A204.1 (cell line): Measurements from ENCODE around the gene LCLAT1.

ENCODE experiments used
- FAIRE-seq: peaks from 2 replicates; lab custom pipeline; 2012; peaks lifted over from hg19 to GRCh38; lab: Jason Lieb, UNC

LCLAT1 gene

DNA sequence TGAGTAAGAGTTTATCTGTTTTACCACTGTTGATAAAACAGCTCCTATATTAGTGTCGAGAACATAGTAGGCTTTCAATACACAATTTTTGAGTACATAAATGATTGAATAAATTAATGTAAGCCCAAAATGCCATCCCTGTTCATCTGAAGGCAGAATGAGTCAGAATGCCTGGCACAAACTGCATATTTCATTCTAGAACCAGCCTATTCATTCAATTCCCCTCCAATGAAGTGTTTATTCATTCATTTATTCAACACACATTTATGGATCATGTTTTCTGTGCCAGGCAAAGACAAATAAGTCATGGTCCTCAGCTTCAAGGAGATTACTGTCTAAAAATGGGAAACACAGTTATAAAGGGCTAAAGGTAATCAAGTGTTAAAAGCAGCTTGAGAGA is 22.8 kb upstream of the LCLAT1 start:
- FAIRE-seq: no peak

DNA sequence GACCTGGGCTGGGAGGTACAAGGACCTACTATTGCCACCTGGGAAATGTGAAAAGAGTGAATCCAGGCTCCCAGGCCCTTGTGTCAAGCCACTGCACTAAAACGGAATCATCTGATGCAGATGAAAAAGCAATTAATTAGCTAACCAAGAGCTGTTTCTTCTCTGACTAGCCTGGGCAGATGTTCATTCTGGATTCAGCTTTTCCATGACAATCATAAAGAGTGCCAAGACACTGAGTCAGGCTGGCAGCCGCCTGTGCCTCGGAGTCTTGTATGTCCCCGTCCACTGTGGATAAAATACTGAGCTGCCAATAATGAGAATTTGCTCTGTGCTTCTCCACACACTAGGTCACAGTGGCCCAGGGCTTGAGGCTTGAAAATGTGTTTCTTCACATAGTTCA is 21.7 kb upstream of the LCLAT1 start:
- FAIRE-seq: no peak

GRCh38 chr2:30427606-30428347 is 19.3 kb upstream of the LCLAT1 start:
- FAIRE-seq: no peak

DNA sequence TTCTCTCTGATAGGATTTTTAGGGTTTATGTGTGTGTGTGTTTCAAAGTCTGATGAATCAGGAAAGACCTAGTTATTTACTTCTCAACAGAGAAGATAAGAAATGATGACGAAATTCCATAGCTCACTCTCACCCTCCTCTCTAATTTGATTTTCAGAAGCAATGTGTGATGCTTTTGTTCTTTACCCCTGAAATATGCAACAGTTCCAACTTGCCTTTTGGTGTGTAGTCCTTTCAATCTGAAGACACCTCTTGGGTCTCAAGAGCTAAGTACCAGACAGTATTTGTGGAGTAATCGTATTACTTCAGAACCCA is 18.7 kb upstream of the LCLAT1 start:
- FAIRE-seq: no peak

DNA sequence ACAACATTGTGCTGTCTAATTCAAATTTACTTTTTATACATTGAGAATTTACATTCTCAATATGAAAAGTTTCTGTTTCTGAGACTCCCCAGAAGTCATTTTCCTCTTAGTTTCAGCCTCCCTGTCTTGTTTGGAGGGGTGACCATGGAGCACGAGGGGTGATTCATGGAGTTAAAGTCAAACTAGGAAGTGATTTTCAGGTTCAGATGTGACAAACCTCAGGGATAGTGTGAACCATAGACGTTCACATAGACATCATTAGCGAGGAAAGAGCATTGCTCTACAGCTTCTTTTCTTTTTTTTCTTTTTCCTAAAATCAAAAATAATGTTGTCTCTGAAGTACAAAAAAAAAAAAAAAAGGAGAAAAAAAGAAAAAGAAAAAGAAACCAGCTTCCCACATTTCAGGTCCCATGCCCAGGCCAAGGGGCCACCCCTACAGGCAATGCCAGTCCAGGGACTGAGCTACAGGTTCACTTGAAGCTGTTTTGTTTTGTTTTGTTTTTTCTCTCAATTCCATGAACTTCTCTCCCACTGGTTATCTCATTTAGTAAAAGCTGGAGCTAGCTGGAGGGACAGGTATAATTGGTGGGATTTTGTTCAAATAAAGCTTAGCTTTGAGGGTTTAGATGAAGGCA is 18.1 kb upstream of the LCLAT1 start:
- no peak for FAIRE-seq

DNA sequence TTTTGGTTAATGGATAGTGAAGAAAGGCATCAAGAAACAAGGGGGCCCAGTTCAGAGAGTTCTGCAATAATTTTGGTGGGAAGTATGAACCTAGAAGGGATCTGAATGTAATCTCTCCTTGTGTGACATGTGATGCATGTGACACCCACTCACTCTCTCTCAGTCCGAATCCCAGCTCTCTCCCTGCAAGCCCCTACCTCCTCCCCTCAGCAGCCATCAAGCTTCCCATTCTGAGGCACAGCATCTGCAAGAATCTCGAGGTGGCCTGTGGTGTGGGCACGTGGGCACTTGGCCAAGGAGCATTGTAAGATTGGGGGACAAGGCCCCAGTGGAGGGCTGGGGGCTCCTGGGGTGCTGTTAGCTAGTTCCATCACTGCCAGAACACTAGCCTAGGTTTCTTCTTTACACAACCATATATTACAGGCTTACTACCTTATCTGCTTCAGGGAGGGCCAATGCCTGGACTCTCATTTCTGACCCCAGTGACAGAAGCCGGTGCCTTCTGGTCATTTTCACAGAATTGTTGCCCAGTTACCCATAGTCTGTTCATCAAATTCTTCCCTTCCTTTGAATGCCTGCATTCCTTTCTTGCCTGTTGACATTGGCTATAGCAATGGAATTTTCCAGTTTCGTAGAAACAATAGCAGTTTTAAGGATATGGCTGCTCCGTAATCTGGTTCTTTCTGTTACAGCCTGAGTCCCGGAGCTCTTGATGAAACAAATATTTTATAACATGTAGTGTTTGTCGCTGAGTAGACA is 13.3 kb upstream of the LCLAT1 start:
- FAIRE-seq: no peak

DNA sequence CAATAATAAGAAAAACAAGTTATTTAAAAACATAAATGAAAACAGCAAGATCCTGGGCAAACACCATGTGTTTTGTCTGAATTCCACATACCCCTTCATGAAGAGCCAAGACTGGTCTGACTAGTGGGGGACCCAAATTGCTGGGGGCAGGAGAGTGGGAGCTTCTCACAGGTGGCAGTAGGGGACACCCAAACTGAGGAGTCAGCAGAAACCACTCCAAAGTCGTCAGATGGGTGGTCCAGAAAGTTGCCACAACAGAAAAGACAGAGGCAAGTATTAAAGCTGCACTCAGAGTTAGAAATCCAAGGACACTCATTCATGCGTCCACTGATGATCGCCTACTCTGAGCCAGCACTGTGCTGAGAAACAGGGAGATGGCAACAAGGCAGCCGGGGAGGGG is 12.3 kb upstream of the LCLAT1 start:
- no peak for FAIRE-seq

DNA sequence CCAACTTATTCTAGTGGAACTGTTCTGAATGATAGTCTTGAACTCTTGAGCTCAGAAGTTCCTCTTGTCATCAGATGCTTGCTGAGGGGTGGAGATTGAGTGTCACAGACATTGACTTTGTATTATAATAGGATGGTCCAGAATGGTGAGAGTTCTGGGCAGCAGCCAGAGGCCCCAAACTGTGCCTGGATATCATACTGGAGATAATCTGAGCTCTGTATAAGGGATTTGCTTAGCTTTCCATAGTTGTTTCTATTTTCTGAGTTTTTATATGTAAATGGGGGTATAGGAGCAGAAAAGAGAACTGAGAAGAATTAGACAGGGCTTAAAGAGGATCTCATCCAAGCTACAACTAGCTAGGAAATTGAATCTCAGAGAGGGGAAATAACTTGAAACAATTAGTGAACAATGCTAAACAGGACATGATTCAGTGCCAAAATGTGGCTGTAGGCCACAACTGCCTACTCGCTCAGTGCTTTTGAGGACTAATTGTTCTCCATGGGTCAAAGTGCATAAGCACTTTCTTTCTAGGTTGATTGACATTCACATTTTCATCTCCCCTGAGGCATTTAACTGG is 10.1 kb upstream of the LCLAT1 start:
- FAIRE-seq: no peak

DNA sequence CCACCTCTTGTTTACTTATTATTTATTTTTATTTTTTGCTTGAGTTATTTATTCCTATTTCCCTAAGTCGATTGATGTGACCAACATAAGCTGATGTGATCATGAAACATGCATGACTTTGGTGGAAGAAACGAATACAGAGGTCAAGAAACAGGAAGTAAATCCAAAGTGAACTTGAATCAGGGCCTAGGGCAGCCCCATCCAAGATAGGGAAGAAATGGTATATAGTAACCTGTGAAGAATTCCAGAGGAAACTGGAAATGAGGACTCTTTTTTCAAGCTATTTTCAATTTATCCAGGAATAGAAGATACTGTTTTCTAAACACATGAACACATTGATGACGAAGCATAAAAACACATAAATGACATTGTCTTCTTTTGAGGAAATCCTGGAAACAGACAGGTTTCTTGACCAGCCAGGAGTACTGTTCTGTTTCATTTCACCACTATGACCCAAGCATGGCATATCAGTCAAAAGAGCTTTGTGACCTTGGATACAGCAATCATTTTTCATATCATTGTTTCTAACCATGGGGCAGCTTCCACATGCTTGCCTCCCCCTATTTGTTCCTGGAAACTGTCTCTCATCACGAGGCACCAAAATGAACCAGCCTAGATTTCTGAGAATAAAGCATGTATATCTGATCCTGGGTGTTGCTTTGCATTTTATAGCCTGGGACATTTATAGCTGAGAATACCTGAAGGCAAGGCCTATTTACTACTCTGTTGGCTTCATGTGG is 9.1 kb upstream of the LCLAT1 start:
- FAIRE-seq: no peak

DNA sequence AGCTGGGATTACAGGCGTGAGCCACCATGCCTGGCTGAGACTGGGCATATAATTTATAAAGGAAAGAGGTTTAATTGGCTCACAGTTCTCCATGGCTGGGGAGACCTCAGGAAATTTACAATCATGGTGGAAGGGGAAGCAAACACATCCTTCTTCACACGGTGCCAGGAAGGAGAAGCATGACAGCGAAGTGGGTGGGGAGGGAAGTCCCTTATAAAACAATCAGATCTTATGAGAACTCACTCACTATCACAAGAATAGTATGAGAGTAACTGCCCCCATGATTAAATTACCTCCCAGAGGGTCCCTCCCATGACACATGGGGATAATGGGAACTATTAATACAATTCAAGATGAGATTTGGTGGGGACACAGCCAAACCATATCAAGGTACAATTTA is 7.8 kb upstream of the LCLAT1 start:
- FAIRE-seq: no peak

- no peak for FAIRE-seq
Observed at GRCh38 chr2:30439879-30440278, 7.2 kb upstream of the LCLAT1 start.

GRCh38 chr2:30441023-30441422 is 6.0 kb upstream of the LCLAT1 start:
- no peak for FAIRE-seq

- FAIRE-seq: no peak
Observed at GRCh38 chr2:30443081-30443480, 4.0 kb upstream of the LCLAT1 start.

DNA sequence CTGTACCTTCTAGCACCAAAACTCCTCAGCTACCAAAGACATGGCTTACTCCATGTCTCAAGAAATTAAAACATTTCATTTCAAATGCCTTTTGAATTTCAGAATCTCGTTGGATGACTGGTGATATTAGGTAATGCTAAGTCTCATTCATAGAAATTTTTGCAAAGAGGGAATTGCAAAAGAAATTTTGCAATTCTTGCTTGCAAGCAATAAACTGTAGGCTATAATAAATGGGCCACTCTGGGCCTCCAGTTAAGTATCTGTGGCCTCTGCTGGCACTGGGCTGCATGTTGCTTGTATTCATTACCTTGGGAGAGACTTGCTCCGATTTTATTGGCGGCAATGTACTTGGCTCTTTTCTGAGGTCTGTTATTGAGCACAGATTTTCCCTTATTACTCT is 2.8 kb upstream of the LCLAT1 start:
- no peak for FAIRE-seq

GRCh38 chr2:30445266-30445821 is 1.7 kb upstream of the LCLAT1 start:
- no peak for FAIRE-seq

GRCh38 chr2:30446602-30447148 is 371 bp upstream of the LCLAT1 start:
- no peak for FAIRE-seq

GRCh38 chr2:30448308-30448707 is 1.3 kb downstream of the LCLAT1 start:
- FAIRE-seq: no peak

- FAIRE-seq: no peak
Observed at GRCh38 chr2:30448866-30449265, 1.8 kb downstream of the LCLAT1 start.

DNA sequence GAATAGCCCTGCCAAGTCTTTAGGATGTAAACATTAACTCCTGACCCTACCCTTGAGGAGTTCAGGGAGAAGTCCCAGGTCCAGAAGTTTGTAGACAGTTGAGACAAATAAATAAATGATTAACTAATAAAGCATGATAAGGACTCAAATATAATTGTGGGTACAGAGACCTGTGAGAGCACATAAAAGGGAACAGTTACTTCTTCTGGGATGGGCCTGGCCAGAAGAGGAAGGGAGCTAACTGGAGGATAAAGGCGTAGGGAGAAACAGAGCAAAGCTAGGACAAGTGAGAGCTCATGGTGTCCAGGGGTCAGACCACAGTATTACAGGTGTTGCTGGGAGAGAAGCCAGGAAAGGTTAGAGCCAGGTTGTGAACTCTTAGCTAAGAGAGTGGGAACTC is 3.0 kb downstream of the LCLAT1 start:
- FAIRE-seq: no peak

DNA sequence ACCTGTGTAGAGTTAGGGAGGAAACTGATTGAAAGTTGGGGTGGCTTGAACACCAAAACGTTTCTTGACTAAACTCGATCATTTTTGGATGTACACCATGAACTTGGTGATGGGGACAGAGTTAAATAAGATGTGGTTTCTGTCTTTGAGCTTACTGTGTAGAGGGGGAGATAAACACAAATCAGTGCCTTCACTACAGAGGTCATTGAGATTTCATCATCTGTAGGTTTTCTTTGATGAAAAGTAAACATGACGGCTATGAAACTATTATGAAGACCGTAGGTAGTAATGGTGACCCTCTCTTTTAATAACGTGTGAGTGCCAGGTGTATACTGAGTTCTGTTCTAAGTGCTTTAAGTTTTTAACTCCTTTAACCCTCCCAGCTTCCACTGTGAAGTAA is 6.5 kb downstream of the LCLAT1 start:
- FAIRE-seq: no peak

DNA sequence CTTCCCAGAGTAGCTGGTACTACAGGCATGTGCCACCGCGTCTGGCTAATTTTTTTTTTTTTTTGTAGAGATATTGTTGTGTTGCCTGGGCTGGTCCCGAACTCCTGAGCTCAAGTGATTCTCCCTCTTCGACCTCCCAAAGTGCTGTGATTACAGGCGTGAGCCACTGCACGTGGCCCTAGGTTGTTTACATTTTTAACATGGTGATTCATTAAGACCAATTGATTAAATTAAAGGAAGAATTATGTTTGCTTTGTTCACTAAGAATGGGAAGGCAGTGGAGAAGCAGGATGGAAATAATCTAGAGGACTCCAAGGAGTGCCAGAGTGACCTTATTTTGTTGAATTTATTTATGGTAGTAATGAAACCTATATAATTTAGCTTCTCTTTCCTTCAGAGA is 7.5 kb downstream of the LCLAT1 start:
- no peak for FAIRE-seq

DNA sequence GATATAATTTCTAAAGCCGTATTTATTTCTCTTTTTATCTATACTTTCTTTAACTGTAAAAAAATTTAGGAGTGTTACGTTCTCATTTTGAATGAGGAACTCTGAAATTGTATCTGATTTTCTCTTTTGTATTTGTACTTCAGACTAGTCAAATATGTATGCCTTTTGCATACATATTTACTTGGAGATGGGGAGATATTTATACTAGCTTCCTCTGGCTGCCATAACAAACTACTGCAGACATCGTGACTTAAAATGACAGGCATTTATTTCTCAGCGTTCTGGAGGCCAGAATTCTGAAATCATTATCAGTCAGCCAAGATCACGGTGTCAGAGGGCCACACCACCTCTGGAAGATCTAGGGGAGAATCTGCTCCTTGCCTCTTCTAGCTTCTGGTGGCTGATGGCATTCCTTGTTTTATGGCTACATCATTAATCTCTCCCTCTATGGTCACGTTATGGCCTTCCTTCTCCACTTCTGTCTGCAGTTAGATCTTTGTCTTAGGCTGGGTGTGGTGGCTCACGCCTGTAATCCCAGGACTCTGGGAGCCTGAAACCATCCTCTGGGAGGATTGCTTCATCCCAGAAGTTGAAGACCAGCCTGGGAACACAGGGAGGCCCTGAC is 8.2 kb downstream of the LCLAT1 start:
- FAIRE-seq: no peak
